ENCODE measurements around the gene WHRN. TPM values are rescaled to one million over a fixed set of nuclear protein-coding genes. Genes with fewer than 3 reads are reported as not detected.
A peak's percentile ranks its signal among the peaks of the same experiment; 100 is the strongest.

The WHRN gene
- total and polyA plus RNA-seq, 2 donors from 2014 or later: 4.4 to 14.8 TPM

DNA sequence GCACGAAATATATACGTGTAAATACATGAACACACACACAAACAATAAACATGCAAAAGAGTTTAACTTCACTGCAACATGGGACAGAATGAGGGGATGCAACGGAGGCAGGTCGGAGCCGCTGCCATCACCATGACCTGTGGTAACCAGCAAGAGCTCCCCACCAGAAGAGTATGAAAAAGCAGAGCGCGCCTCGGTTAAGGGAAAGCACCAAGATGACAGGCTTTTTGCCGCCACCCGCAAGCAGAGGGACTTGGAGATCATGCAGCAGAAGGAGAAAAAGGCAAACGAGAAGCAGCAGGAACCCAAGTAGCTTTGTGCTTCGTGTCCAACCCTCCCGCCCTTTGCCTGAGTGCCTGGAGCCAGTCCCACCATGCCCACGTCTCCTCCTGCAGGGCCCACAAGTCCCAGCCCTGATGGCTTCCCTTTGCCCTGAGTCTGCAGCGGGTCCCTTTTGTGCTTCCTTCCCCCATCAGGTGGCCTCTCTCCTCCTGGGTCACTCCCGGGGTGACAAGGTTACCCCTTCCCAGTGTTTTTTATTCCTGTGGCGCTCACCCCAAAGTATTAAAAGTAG, 13.8 kb downstream of the WHRN start:
- no peak overlapping the region for H3K4me3 ChIP-seq (ENCODE audit: low read length in 3 of 3)
- no peak overlapping the region for H3K27ac ChIP-seq (ENCODE audit: low read depth in 2 of 2, low read length in 2 of 2)
- DNase-seq (peak in 1 of 5 donors; percentile 42), FAIRE-seq (no peak)
- H3K4me1 ChIP-seq (ENCODE audit: control insufficient read depth in 2 of 3, insufficient read depth in 2 of 3, low read depth in 1 of 3, low read length in 3 of 3): no peaks in the 10 kb centered on the region
- TF ChIP-seq, protein P1, sequence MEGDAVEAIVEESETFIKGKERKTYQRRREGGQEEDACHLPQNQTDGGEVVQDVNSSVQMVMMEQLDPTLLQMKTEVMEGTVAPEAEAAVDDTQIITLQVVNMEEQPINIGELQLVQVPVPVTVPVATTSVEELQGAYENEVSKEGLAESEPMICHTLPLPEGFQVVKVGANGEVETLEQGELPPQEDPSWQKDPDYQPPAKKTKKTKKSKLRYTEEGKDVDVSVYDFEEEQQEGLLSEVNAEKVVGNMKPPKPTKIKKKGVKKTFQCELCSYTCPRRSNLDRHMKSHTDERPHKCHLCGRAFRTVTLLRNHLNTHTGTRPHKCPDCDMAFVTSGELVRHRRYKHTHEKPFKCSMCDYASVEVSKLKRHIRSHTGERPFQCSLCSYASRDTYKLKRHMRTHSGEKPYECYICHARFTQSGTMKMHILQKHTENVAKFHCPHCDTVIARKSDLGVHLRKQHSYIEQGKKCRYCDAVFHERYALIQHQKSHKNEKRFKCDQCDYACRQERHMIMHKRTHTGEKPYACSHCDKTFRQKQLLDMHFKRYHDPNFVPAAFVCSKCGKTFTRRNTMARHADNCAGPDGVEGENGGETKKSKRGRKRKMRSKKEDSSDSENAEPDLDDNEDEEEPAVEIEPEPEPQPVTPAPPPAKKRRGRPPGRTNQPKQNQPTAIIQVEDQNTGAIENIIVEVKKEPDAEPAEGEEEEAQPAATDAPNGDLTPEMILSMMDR (IDR thresholded peaks at IDR 0.05; ENCODE audit: borderline replicate concordance, extremely low read depth, insufficient read depth): no peak
- H3K36me3 ChIP-seq (ENCODE audit: control insufficient read depth in 2 of 3, insufficient read depth in 3 of 3, low read length in 3 of 3): no peaks in the 10 kb centered on the region
- intact Hi-C loops (cut with DNase I): no loop called here
- no peaks in the 10 kb centered on the region for H3K27me3 ChIP-seq (ENCODE audit: control insufficient read depth, insufficient read depth, low read length)
- no peaks in the 10 kb centered on the region for H3K9me3 ChIP-seq (ENCODE audit: control insufficient read depth in 2 of 3, insufficient read depth in 1 of 3, low read length in 3 of 3)
- H3K9ac ChIP-seq (ENCODE audit: low read length in 3 of 3): no peak overlapping the region

DNA sequence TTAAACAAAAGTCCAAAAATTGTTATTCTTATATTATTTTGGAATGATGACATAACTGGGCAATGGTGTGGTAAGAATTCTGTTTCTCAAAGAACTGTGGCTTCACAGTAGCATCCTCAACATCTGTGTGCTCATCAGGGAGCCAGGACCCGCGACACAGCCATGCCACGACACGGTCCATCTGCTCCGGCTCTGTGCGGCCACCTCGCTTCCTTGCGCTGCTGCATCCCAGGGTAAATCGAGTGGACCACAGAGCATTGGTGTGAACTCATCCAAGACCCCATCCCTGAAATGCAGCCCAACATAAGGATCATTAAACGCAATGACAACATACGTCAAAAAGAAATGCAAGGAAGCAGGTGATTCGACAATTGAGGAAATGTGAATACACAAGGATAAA, 15.3 kb downstream of the WHRN start:
- FAIRE-seq (no peak), DNase-seq (peak in 1 of 5 donors; percentile 43)
- no peak overlapping the region for H3K27ac ChIP-seq (ENCODE audit: low read depth in 2 of 2, low read length in 2 of 2)
- H3K27me3 ChIP-seq (ENCODE audit: control insufficient read depth, insufficient read depth, low read length): no peaks in the 10 kb centered on the region
- H3K9ac ChIP-seq (ENCODE audit: low read length in 3 of 3): no peak overlapping the region
- no peaks in the 10 kb centered on the region for H3K36me3 ChIP-seq (ENCODE audit: control insufficient read depth in 2 of 3, insufficient read depth in 3 of 3, low read length in 3 of 3)
- intact Hi-C loops (cut with DNase I): no loop called here
- TF ChIP-seq, protein P1 (IDR thresholded peaks at IDR 0.05; ENCODE audit: borderline replicate concordance, extremely low read depth, insufficient read depth): no peak
- H3K4me3 ChIP-seq (ENCODE audit: low read length in 3 of 3): no peak overlapping the region
- no peaks in the 10 kb centered on the region for H3K4me1 ChIP-seq (ENCODE audit: control insufficient read depth in 2 of 3, insufficient read depth in 2 of 3, low read depth in 1 of 3, low read length in 3 of 3)
- no peaks in the 10 kb centered on the region for H3K9me3 ChIP-seq (ENCODE audit: control insufficient read depth in 2 of 3, insufficient read depth in 1 of 3, low read length in 3 of 3)

DNA sequence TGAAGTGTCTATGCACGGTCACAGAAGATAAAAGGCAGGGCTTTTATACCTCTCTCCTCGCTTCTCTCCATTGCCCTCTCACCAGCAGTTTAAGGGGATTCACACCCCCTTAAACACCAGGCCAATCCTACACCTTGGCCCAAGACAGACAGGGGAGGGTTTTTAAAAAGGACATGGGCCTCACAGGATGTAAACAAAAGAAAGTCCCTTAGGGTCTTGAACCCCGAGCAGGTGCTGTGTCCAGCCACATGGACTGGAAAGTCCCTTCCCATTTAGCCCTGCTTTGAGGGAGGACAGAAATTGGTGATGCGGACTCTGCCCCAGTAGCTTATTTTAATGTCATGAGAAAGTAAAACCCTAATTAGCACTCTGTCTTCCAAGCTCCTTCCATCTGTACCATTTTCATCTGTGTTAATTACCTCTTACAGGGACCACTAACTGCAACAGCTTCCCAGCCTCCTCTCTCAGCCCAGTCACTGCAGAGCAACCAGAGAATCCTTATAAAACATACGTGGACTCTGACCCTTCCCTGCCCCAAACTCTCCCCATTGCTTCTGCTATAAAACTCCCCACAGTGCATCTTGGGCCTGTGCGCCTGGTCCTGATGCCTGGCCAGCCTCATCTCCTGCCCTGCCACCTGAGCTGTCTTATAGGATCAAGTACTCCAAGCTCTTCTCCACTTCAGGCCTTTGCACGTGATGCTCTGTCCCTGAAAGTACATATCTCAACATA, 16.7 kb downstream of the WHRN start:
- no peak overlapping the region for H3K27ac ChIP-seq (ENCODE audit: low read depth in 2 of 2, low read length in 2 of 2)
- H3K36me3 ChIP-seq (ENCODE audit: control insufficient read depth in 2 of 3, insufficient read depth in 3 of 3, low read length in 3 of 3): no peaks in the 10 kb centered on the region
- no peaks in the 10 kb centered on the region for H3K4me1 ChIP-seq (ENCODE audit: control insufficient read depth in 2 of 3, insufficient read depth in 2 of 3, low read depth in 1 of 3, low read length in 3 of 3)
- H3K9ac ChIP-seq (ENCODE audit: low read length in 3 of 3): no peak overlapping the region
- H3K4me3 ChIP-seq (ENCODE audit: low read length in 3 of 3): no peak overlapping the region
- H3K9me3 ChIP-seq (ENCODE audit: control insufficient read depth in 2 of 3, insufficient read depth in 1 of 3, low read length in 3 of 3): no peaks in the 10 kb centered on the region
- TF ChIP-seq, protein P1 (IDR thresholded peaks at IDR 0.05; ENCODE audit: borderline replicate concordance, extremely low read depth, insufficient read depth): no peak
- DNase-seq (no peak), FAIRE-seq (no peak)
- intact Hi-C loops (cut with DNase I): no loop called here
- H3K27me3 ChIP-seq (ENCODE audit: control insufficient read depth, insufficient read depth, low read length): no peaks in the 10 kb centered on the region

All from kidney (tissue), 14 donors.